Astrocyte (in vitro differentiated cells and primary cell): ENCODE data around the gene B3GNT9. TPM values are rescaled to one million over a fixed set of nuclear protein-coding genes. Genes with fewer than 3 reads are reported as not detected.

Experiments
- DNase-seq: peaks from one replicate; pipeline ENCODE4 v3.0.0-alpha.2; 2010; ENCODE audit warnings: low read depth
- FAIRE-seq: peaks from 2 replicates; lab custom pipeline; 2011; peaks lifted over from hg19 to GRCh38; lab: Jason Lieb, UNC
- H2AFZ ChIP-seq: 2 replicates; pipeline ENCODE4 v1.6.0; 2012; ENCODE audit warnings: low read depth, low read length, inconsistent platforms
- H3K27ac ChIP-seq: 2 replicates; pipeline ENCODE4 v1.5.1; 2011; ENCODE audit warnings: low read depth, low read length, inconsistent platforms
- H3K27me3 ChIP-seq: 2 replicates; pipeline ENCODE4 v1.6.0; 2011; ENCODE audit warnings: low read length, inconsistent platforms; ENCODE audit not compliant: insufficient read depth
- H3K36me3 ChIP-seq: 2 replicates; pipeline ENCODE4 v1.5.1; 2011; ENCODE audit warnings: low read length, inconsistent platforms; ENCODE audit not compliant: insufficient read depth
- H3K4me1 ChIP-seq: 2 replicates; pipeline ENCODE4 v1.5.1; 2011; ENCODE audit warnings: low read length, inconsistent platforms; ENCODE audit not compliant: insufficient read depth
- H3K4me2 ChIP-seq: 2 replicates; pipeline ENCODE4 v1.6.0; 2012; ENCODE audit warnings: low read length, inconsistent platforms
- H3K4me3 ChIP-seq: 2 replicates; pipeline ENCODE4 v1.5.1; 2011; ENCODE audit warnings: low read depth, mild to moderate bottlenecking, low read length, inconsistent platforms; ENCODE audit not compliant: insufficient read depth
- H3K79me2 ChIP-seq: 2 replicates; pipeline ENCODE4 v1.6.0; 2012; ENCODE audit warnings: mild to moderate bottlenecking, low read length, inconsistent platforms; ENCODE audit not compliant: insufficient read depth
- H3K9ac ChIP-seq: 2 replicates; pipeline ENCODE4 v1.6.0; 2012; ENCODE audit warnings: mild to moderate bottlenecking, low read length, inconsistent platforms
- H3K9me3 ChIP-seq: 2 replicates; pipeline ENCODE4 v1.5.1; 2012; ENCODE audit warnings: low read depth, mild to moderate bottlenecking, low read length, inconsistent platforms; ENCODE audit not compliant: insufficient read depth
- H4K20me1 ChIP-seq: 2 replicates; pipeline ENCODE4 v1.6.0; 2012; ENCODE audit warnings: low read length, inconsistent platforms; ENCODE audit not compliant: insufficient read depth
- H3K27ac Mint-ChIP-seq: one replicate; pipeline ENCODE4 v1.8.0; 2021; ENCODE audit warnings: mild to moderate bottlenecking, mixed read lengths; ENCODE audit not compliant: unreplicated experiment
- H3K27me3 Mint-ChIP-seq: one replicate; pipeline ENCODE4 v1.8.0; 2021; ENCODE audit warnings: low read depth, mixed read lengths; ENCODE audit not compliant: unreplicated experiment
- H3K36me3 Mint-ChIP-seq: one replicate; pipeline ENCODE4 v1.8.0; 2021; ENCODE audit warnings: low read depth, mixed read lengths; ENCODE audit not compliant: unreplicated experiment
- H3K4me1 Mint-ChIP-seq: one replicate; pipeline ENCODE4 v1.8.0; 2021; ENCODE audit warnings: low read depth, mixed read lengths; ENCODE audit not compliant: unreplicated experiment
- H3K4me3 Mint-ChIP-seq: one replicate; pipeline ENCODE4 v1.8.0; 2021; ENCODE audit warnings: mild to moderate bottlenecking, moderate library complexity, mixed read lengths; ENCODE audit not compliant: unreplicated experiment
- H3K9me3 Mint-ChIP-seq: one replicate; pipeline ENCODE4 v1.8.0; 2021; ENCODE audit warnings: mild to moderate bottlenecking, mixed read lengths; ENCODE audit not compliant: unreplicated experiment
- EZH2 ChIP-seq: IDR thresholded peaks from 2 replicates; pipeline ENCODE4 v1.6.1; 2012; ENCODE audit warnings: mild to moderate bottlenecking, low read length, inconsistent platforms; ENCODE audit not compliant: insufficient read depth
- total RNA-seq: library from RNA; stranded (reverse); gene quantifications from 2 replicates; pipeline ENCODE4 v1.2.1, GENCODE V29; 2021
- TF ChIP-seq, protein P1 (sequence below): IDR thresholded peaks from 2 replicates; pipeline ENCODE4 v1.5.1; 2011; ENCODE audit warnings: low read depth, mild to moderate bottlenecking, inconsistent platforms, low read length, moderate library complexity; ENCODE audit not compliant: insufficient read depth

B3GNT9 gene
- total RNA-seq, 1 donor from 2014 or later = 7.6 TPM

DNA sequence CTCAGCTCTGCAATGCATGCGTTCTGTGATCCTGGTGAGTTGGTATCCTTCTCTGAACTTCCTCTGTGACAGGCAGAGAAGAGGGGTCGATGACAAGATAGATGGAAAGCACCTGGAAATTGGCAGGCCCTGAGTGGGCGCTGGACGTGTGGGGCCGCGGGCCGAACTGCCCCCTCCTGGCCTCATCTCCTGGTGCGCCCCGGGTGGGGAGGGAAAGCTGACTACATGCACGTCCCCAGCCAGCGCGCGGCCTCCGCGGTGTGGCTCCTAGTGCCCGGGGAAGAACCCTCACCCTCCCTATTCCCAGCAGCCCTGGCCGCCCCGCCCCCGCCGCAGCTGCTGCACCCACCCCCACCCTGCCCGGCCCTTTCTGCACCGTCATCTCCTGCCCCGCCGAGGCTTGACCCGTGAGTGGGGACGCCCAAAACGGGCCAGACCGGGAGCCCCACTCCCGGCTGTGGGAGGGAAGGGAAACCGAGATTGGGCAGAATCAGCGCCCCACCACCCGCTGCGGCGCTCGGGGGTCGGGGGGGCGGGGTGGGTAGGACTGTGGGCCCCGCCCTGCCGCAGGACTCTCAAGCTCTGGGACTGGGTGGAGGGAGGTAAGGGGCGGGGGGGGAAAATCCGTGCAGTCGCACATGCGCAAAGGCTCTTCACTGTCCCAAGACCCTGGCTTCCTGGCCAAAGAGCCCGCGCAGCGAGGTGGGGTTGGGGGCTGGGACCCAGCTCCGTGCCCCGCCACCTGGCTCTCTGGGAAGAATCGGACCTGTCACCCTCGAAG lies 19.6 kb upstream of the B3GNT9 start, which contains the start of gene NOL3:
TSS of gene NOL3 (plus strand) at position 371 of the 781 bp plus-strand sequence.
- peak within 1 kb of the TSS; percentile 95 for H3K27ac Mint-ChIP-seq
- H3K36me3 ChIP-seq = no peaks in the 10 kb centered on the region
- peak within 1 kb of the TSS; percentile 81 for H3K4me3 Mint-ChIP-seq
- peaks cover 7% of the 10 kb centered on the region for H3K36me3 Mint-ChIP-seq
- H3K4me3 ChIP-seq = peak within 1 kb of the TSS; percentile 58
- DNase-seq (peak; percentile 66), FAIRE-seq (no peak)
- H3K27me3 Mint-ChIP-seq = peaks cover 40% of the 10 kb centered on the region
- peaks cover 10% of the 10 kb centered on the region for H4K20me1 ChIP-seq
- no peaks in the 10 kb centered on the region for H3K9me3 ChIP-seq
- H3K9ac ChIP-seq = peak within 1 kb of the TSS; percentile 70
- TF ChIP-seq, protein P1, sequence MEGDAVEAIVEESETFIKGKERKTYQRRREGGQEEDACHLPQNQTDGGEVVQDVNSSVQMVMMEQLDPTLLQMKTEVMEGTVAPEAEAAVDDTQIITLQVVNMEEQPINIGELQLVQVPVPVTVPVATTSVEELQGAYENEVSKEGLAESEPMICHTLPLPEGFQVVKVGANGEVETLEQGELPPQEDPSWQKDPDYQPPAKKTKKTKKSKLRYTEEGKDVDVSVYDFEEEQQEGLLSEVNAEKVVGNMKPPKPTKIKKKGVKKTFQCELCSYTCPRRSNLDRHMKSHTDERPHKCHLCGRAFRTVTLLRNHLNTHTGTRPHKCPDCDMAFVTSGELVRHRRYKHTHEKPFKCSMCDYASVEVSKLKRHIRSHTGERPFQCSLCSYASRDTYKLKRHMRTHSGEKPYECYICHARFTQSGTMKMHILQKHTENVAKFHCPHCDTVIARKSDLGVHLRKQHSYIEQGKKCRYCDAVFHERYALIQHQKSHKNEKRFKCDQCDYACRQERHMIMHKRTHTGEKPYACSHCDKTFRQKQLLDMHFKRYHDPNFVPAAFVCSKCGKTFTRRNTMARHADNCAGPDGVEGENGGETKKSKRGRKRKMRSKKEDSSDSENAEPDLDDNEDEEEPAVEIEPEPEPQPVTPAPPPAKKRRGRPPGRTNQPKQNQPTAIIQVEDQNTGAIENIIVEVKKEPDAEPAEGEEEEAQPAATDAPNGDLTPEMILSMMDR = no peak
- TF ChIP-seq EZH2 = no peak
- peak within 1 kb of the TSS; percentile 87 for H3K4me2 ChIP-seq
- peaks cover 32% of the 10 kb centered on the region for H3K27me3 ChIP-seq
- peaks cover 23% of the 10 kb centered on the region for H3K4me1 Mint-ChIP-seq
- no peaks in the 10 kb centered on the region for H3K9me3 Mint-ChIP-seq
- H2AFZ ChIP-seq = peak within 1 kb of the TSS; percentile 74
- H3K4me1 ChIP-seq = peaks cover 31% of the 10 kb centered on the region
- H3K79me2 ChIP-seq = no peaks in the 10 kb centered on the region
- peak within 1 kb of the TSS; percentile 29 for H3K27ac ChIP-seq

DNA sequence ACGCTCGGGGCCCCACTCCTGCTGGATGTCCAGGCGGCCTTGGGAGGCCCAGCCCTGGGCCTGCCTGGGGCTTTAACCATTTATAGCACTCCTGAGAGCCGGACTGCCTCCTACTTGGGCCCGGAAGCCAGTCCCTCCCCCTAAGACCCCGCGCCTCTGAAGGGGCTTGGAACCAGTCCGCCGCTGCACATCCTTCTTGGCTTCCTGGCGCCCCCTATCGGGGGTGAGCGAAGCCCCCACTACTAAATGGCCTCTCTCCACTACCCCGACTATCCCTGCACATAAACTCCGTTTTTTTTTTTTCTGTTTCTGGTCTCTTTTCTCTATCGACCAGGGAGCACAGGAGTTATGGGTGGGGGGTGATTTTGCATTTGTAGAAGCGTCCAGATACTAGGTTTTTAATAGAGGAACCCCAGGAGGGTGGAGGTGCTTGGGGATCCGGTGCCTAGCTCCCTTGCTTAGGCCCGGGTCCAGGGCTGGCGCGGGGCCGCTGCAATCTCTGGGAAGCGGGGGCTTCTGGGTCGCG lies 18.9 kb upstream of the B3GNT9 start:
- H3K36me3 ChIP-seq = no peaks in the 10 kb centered on the region
- FAIRE-seq (no peak), DNase-seq (no peak)
- H2AFZ ChIP-seq = peak overlapping the region; percentile 74
- Mint-ChIP-seq H3K4me1 (peaks cover 23% of the 10 kb centered on the region), H3K36me3 (peaks cover 7% of the 10 kb centered on the region), H3K27me3 (peaks cover 45% of the 10 kb centered on the region), H3K9me3 (no peaks in the 10 kb centered on the region), H3K4me3 (peak overlapping the region; percentile 77), H3K27ac (peak overlapping the region; percentile 95)
- peak overlapping the region; percentile 29 for H3K27ac ChIP-seq
- TF ChIP-seq, protein P1 = peak; percentile 55
- no peak for TF ChIP-seq EZH2
- H3K79me2 ChIP-seq = no peaks in the 10 kb centered on the region
- peaks cover 38% of the 10 kb centered on the region for H3K27me3 ChIP-seq
- H3K9ac ChIP-seq = peak overlapping the region; percentile 68
- H3K4me2 ChIP-seq = peak overlapping the region; percentile 87
- H4K20me1 ChIP-seq = peaks cover 10% of the 10 kb centered on the region
- peaks cover 29% of the 10 kb centered on the region for H3K4me1 ChIP-seq
- peak overlapping the region; percentile 58 for H3K4me3 ChIP-seq
- H3K9me3 ChIP-seq = no peaks in the 10 kb centered on the region
